ENCODE data around the gene SDHA.

DNA sequence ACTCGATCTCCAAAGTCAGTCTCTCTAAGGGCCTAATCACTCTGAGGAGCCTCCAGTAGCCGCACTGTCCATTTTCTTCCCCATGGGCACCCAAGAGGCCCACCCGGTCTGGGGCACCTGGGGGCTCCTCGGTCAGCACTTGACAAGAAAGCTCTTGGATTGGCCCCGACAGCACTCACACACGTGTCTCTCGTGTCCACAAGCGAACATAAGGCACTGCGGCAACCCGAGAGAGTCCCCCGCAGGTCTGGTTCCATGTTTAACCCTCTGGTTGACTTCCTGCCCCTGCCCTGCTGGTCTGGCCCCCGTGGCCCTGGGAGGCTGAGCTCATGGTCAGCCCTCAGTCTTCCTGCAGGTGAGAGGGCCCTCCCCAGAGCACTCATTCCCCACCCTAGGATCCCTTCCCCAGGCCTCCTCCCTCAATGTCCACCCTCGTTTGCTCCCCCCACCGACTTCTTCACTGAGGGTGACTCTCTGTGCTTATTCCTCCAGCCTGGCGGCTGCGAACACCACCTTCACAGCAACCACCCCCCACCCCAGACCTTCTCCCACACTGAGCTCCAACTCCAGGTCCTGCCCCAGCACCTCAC is 43.1 kb upstream of the SDHA start:
- TF ChIP-seq SAP30 (IDR thresholded peaks at IDR 0.05; ENCODE audit: borderline replicate concordance, insufficient read depth, low read depth, low read length, poor library complexity, severe bottlenecking) (no peak), NRF1 (conservative IDR thresholded peaks at IDR 0.05 in 1 of 2, IDR thresholded peaks at IDR 0.05 in 1 of 2) (no peak), ELF1 (tag; IDR thresholded peaks at IDR 0.05) (no peak), SIN3B (IDR thresholded peaks at IDR 0.05; ENCODE audit: low read depth) (no peak), NR1H2 (CRISPR knock-in tag; IDR thresholded peaks at IDR 0.05) (no peak), ZNF311 (CRISPR knock-in tag; IDR thresholded peaks at IDR 0.05) (no peak), FOS (IDR thresholded peaks at IDR 0.05; ENCODE audit: extremely low read depth, insufficient read length) (no peak)
- TF ChIP-seq, protein P1, sequence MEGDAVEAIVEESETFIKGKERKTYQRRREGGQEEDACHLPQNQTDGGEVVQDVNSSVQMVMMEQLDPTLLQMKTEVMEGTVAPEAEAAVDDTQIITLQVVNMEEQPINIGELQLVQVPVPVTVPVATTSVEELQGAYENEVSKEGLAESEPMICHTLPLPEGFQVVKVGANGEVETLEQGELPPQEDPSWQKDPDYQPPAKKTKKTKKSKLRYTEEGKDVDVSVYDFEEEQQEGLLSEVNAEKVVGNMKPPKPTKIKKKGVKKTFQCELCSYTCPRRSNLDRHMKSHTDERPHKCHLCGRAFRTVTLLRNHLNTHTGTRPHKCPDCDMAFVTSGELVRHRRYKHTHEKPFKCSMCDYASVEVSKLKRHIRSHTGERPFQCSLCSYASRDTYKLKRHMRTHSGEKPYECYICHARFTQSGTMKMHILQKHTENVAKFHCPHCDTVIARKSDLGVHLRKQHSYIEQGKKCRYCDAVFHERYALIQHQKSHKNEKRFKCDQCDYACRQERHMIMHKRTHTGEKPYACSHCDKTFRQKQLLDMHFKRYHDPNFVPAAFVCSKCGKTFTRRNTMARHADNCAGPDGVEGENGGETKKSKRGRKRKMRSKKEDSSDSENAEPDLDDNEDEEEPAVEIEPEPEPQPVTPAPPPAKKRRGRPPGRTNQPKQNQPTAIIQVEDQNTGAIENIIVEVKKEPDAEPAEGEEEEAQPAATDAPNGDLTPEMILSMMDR (IDR thresholded peaks at IDR 0.05 in 2 of 3, conservative IDR thresholded peaks at IDR 0.05 in 1 of 3; ENCODE audit: insufficient read depth in 2 of 3, low read depth in 1 of 3, low read length in 3 of 3): no peak
- TF ChIP-seq, protein P2, sequence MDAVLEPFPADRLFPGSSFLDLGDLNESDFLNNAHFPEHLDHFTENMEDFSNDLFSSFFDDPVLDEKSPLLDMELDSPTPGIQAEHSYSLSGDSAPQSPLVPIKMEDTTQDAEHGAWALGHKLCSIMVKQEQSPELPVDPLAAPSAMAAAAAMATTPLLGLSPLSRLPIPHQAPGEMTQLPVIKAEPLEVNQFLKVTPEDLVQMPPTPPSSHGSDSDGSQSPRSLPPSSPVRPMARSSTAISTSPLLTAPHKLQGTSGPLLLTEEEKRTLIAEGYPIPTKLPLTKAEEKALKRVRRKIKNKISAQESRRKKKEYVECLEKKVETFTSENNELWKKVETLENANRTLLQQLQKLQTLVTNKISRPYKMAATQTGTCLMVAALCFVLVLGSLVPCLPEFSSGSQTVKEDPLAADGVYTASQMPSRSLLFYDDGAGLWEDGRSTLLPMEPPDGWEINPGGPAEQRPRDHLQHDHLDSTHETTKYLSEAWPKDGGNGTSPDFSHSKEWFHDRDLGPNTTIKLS (IDR thresholded peaks at IDR 0.05; ENCODE audit: borderline replicate concordance, low read depth): no peak

All from K562 (cell line).